Middle frontal gyrus (tissue), 1 donor: Measurements from ENCODE around the gene TMEM229B.
A peak's percentile ranks its signal among the peaks of the same experiment; 100 is the strongest.

Source experiments
- DNase-seq: peaks from one replicate; pipeline ENCODE4 v3.0.0-alpha.2; 2015; ENCODE audit warnings: low spot score; ENCODE audit errors: extremely low spot score

The TMEM229B gene

GRCh38 chr14:67487937-67488893 lies at the start of gene TMEM229B:
Gene TMEM229B, minus strand, starts transcription at chr14:67488721. Its CDS starts 14,798 bp downstream, at chr14:67473923.
- DNase-seq: no peak

GRCh38 chr14:67537736-67538135 lies 49.2 kb upstream of the TMEM229B start:
- no peak for DNase-seq

- no peak for DNase-seq
Observed at GRCh38 chr14:67536087-67536486, 47.6 kb upstream of the TMEM229B start.

- DNase-seq: no peak
Observed at GRCh38 chr14:67533754-67534085, 45.2 kb upstream of the TMEM229B start.

GRCh38 chr14:67532998-67533753 lies 44.7 kb upstream of the TMEM229B start, which contains the start of gene PLEKHH1:
Gene PLEKHH1, plus strand, starts transcription at chr14:67533290. Its CDS starts 8,578 bp downstream, at chr14:67541868.
- peak; percentile 89 for DNase-seq

- DNase-seq: no peak
Observed at GRCh38 chr14:67532606-67532997, 44.1 kb upstream of the TMEM229B start.

- no peak for DNase-seq
Observed at GRCh38 chr14:67529947-67530935, 41.7 kb upstream of the TMEM229B start.

GRCh38 chr14:67528276-67528675 lies 39.8 kb upstream of the TMEM229B start:
- DNase-seq: no peak

- DNase-seq: no peak
Observed at GRCh38 chr14:67527756-67528155, 39.2 kb upstream of the TMEM229B start.

- DNase-seq: no peak
Observed at GRCh38 chr14:67526676-67527459, 38.3 kb upstream of the TMEM229B start.

GRCh38 chr14:67526181-67526580 lies 37.7 kb upstream of the TMEM229B start:
- DNase-seq: no peak

GRCh38 chr14:67525389-67525788 lies 36.9 kb upstream of the TMEM229B start:
- no peak for DNase-seq

- DNase-seq: no peak
Observed at GRCh38 chr14:67524634-67524963, 36.1 kb upstream of the TMEM229B start.

- DNase-seq: no peak
Observed at GRCh38 chr14:67523764-67524633, 35.5 kb upstream of the TMEM229B start.

GRCh38 chr14:67522270-67522669 lies 33.7 kb upstream of the TMEM229B start:
- DNase-seq: no peak

- no peak for DNase-seq
Observed at GRCh38 chr14:67520482-67520881, 32.0 kb upstream of the TMEM229B start.

GRCh38 chr14:67519406-67519805 lies 30.9 kb upstream of the TMEM229B start:
- no peak for DNase-seq

GRCh38 chr14:67517083-67517482 lies 28.6 kb upstream of the TMEM229B start:
- no peak for DNase-seq

GRCh38 chr14:67516676-67517075 lies 28.2 kb upstream of the TMEM229B start:
- DNase-seq: no peak
